RWPE1 (cell line): ENCODE results near the gene TRIM14.
A peak's percentile ranks its signal among the peaks of the same experiment; 100 is the strongest.

Source experiments
- CTCF ChIA-PET: fragments of 350-600 bp; sonication (Branson Sonifier 250); formaldehyde crosslinking; extraction: SDS; loops from one replicate; lab custom pipeline; 2021; lab: Yijun Ruan, JAX
- POLR2A ChIA-PET: fragments of 400-600 bp; formaldehyde crosslinking; extraction: SDS; loops from one replicate; lab custom pipeline; 2020; ENCODE audit warnings: antibody characterized with exemption; ENCODE audit not compliant: low non-redundant PET; lab: Yijun Ruan, JAX
- DNase-seq: peaks from one replicate; pipeline ENCODE4 v3.0.0; 2012; ENCODE audit warnings: low spot score
- H3K27ac ChIP-seq: fragments of 450-650 bp; 2 replicates; pipeline ENCODE4 v1.5.1; 2017
- CTCF ChIP-seq: fragments of 450-650 bp; conservative IDR thresholded peaks from 2 replicates; pipeline ENCODE4 v1.5.1; 2017; ENCODE audit warnings: low read depth, mild to moderate bottlenecking

Gene TRIM14

GRCh38 chr9:98150721-98151120 lies 31.7 kb upstream of the TRIM14 start:
- CTCF ChIA-PET, result no interaction called here
- POLR2A ChIA-PET, result no interaction called here
- H3K27ac ChIP-seq, result no peak overlapping the region
- no peak for TF ChIP-seq CTCF
- DNase-seq, result no peak

- no peak for DNase-seq
- peak overlapping the region; percentile 13 for H3K27ac ChIP-seq
- POLR2A ChIA-PET, result no interaction called here
- CTCF ChIA-PET, result interaction anchor here (0.6 kb wide), 1 partner anchor 51 kb away, joined by 7 read pairs; no protein-coding TSS in a partner anchor
- TF ChIP-seq CTCF, result no peak
Observed at GRCh38 chr9:98150164-98150563, 31.1 kb upstream of the TRIM14 start.

- DNase-seq, result no peak
- POLR2A ChIA-PET, result no interaction called here
- no peak for TF ChIP-seq CTCF
- H3K27ac ChIP-seq, result peak overlapping the region; percentile 31
- CTCF ChIA-PET, result interaction anchor here (0.6 kb wide), 2 partner anchors 10 to 52 kb away, joined by 5 to 7 read pairs; no protein-coding TSS in a partner anchor
Observed at GRCh38 chr9:98149422-98149821, 30.4 kb upstream of the TRIM14 start.

GRCh38 chr9:98148486-98148885 lies 29.5 kb upstream of the TRIM14 start:
- no peak for DNase-seq
- POLR2A ChIA-PET, result no interaction called here
- CTCF ChIA-PET, result interaction anchor here (0.6 kb wide), 1 partner anchor 37 kb away, joined by 3 read pairs; no protein-coding TSS in a partner anchor
- no peak overlapping the region for H3K27ac ChIP-seq
- no peak for TF ChIP-seq CTCF

- peak overlapping the region; percentile 29 for H3K27ac ChIP-seq
- no peak for DNase-seq
- ChIA-PET POLR2A (no interaction called here), CTCF (no interaction called here)
- no peak for TF ChIP-seq CTCF
Observed at GRCh38 chr9:98147582-98147981, 28.6 kb upstream of the TRIM14 start.

GRCh38 chr9:98146101-98146991 lies 27.3 kb upstream of the TRIM14 start:
- ChIA-PET POLR2A (interaction anchor here (1.2 kb wide), 1 partner anchor 46 kb away, joined by 4 read pairs; no protein-coding TSS in a partner anchor), CTCF (no interaction called here)
- DNase-seq, result peak; percentile 94

More at GRCh38 chr9:98146101-98146991, 27.3 kb upstream of the TRIM14 start:
- peak overlapping the region; percentile 98 for H3K27ac ChIP-seq
- no peak for TF ChIP-seq CTCF
